Measurements from ENCODE around the gene ITIH5. TPM values are rescaled to one million over a fixed set of nuclear protein-coding genes. Genes with fewer than 3 reads are reported as not detected.

Gene ITIH5
- total RNA-seq, 1 donor from 2014 or later, result 1.5 TPM

DNA sequence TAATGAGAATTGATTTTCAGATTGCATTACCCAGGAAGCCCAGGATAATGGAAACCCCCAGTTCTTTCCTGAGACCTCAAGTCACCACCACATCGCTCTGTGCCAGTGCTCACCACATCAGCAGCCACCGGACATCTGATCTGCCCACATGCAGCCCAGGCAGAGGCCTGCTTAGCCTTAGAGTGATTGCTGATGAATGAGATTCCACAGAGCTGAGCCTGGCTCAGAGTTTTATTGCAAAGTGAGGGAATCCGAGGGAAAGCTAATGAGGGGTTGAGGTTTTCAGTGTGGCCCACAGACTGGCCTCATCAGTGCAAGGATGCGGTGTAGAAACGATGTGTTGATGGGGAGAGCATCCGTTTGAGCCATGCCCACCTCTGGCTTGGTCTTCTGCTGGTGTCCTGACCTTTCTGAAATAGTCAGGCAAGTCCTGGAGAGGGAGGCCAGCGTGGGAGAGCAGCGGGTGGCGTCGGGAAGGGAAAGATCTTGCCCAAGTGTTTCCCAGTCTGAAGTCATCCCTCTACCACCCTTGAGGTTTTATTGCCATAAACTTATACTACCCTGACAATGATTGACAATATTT is 120.3 kb downstream of the ITIH5 start:
- H3K4me3 Mint-ChIP-seq (ENCODE audit: low read depth), result no peak overlapping the region
- TF ChIP-seq, protein P1, sequence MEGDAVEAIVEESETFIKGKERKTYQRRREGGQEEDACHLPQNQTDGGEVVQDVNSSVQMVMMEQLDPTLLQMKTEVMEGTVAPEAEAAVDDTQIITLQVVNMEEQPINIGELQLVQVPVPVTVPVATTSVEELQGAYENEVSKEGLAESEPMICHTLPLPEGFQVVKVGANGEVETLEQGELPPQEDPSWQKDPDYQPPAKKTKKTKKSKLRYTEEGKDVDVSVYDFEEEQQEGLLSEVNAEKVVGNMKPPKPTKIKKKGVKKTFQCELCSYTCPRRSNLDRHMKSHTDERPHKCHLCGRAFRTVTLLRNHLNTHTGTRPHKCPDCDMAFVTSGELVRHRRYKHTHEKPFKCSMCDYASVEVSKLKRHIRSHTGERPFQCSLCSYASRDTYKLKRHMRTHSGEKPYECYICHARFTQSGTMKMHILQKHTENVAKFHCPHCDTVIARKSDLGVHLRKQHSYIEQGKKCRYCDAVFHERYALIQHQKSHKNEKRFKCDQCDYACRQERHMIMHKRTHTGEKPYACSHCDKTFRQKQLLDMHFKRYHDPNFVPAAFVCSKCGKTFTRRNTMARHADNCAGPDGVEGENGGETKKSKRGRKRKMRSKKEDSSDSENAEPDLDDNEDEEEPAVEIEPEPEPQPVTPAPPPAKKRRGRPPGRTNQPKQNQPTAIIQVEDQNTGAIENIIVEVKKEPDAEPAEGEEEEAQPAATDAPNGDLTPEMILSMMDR (IDR thresholded peaks at IDR 0.05; ENCODE audit: unreplicated experiment), result no peak
- H3K27me3 Mint-ChIP-seq, result peaks cover 5% of the 10 kb centered on the region
- H3K9me3 Mint-ChIP-seq (ENCODE audit: low read depth), result no peaks in the 10 kb centered on the region
- H3K27ac Mint-ChIP-seq, result no peak overlapping the region
- no peaks in the 10 kb centered on the region for H3K36me3 Mint-ChIP-seq (ENCODE audit: insufficient read depth)
- peaks cover 28% of the 10 kb centered on the region for H3K4me1 Mint-ChIP-seq (ENCODE audit: low read depth)
- DNase-seq (ENCODE audit: low spot score, unreplicated experiment), result no peak

DNA sequence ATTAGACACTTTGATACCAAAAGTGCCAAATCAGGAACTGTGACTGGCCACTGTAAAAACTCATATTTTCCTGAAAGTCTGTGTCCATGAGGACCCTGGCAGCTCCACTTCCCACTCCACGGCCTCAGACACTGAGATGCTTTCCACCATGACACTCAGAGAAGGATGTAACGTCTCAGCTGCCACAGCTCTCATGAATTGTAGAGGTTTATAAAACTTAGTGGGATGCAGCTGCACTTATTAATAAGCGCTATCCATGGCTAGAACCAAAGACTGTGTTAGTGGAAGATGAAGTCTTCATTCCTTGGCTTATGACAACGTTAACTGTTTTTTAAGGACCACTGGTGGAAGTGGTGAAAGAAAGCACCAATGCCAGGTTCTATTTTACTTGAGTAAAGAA is 121.0 kb downstream of the ITIH5 start:
- Mint-ChIP-seq H3K36me3 (ENCODE audit: insufficient read depth) (no peaks in the 10 kb centered on the region), H3K4me1 (ENCODE audit: low read depth) (peaks cover 34% of the 10 kb centered on the region), H3K27ac (no peak overlapping the region), H3K27me3 (peaks cover 1% of the 10 kb centered on the region), H3K9me3 (ENCODE audit: low read depth) (no peaks in the 10 kb centered on the region), H3K4me3 (ENCODE audit: low read depth) (no peak overlapping the region)
- DNase-seq (ENCODE audit: low spot score, unreplicated experiment), result no peak
- TF ChIP-seq, protein P1 (IDR thresholded peaks at IDR 0.05; ENCODE audit: unreplicated experiment), result no peak

DNA sequence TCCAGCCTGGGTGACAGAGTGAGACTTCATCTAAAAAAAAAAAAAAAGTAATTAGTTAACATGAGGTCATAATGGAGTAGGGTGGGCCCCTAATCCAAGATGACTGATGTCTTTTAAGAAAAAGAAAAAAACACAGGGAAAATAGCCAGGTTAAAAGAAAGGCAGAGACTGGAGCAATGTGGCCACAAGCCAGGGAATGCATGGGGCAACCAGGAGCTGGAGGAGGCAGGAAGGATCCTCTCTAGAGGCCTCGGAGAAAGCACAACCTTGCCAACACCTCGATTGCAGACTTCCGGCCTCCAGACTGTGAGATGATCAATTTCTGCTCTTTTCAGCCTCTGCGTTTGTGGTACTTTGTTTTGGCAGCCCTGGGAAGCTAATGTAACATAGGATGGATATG is 121.5 kb downstream of the ITIH5 start:
- H3K4me1 Mint-ChIP-seq (ENCODE audit: low read depth), result peaks cover 35% of the 10 kb centered on the region
- no peaks in the 10 kb centered on the region for H3K27me3 Mint-ChIP-seq
- no peak overlapping the region for H3K4me3 Mint-ChIP-seq (ENCODE audit: low read depth)

DNA sequence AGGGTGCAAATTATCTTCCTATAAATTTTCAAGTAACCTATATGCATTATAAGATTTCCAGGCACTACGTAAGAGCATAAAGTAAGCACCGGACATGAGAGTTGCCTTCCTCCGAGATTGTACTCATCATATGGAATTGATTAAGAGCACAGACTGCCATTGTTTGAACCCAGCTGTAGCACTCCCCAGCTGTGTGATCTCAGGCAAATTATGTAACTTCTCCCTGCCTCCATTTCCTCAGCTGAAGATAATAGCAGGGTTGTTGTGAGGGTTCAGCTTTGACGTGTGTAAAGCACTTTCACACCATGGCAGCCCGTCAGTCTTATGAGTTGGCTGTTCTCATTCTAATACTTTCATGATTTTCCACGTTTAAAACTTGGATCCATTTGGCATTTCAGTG is 122.6 kb downstream of the ITIH5 start:
- Mint-ChIP-seq H3K9me3 (ENCODE audit: low read depth) (peaks cover 3% of the 10 kb centered on the region), H3K27me3 (no peaks in the 10 kb centered on the region), H3K36me3 (ENCODE audit: insufficient read depth) (no peaks in the 10 kb centered on the region), H3K4me3 (ENCODE audit: low read depth) (no peak overlapping the region), H3K27ac (no peak overlapping the region), H3K4me1 (ENCODE audit: low read depth) (peaks cover 37% of the 10 kb centered on the region)
- no peak for DNase-seq (ENCODE audit: low spot score, unreplicated experiment)
- TF ChIP-seq, protein P1 (IDR thresholded peaks at IDR 0.05; ENCODE audit: unreplicated experiment), result no peak

More for the DNA sequence above, 121.5 kb downstream of the ITIH5 start:
- TF ChIP-seq, protein P1 (IDR thresholded peaks at IDR 0.05; ENCODE audit: unreplicated experiment), result no peak
- Mint-ChIP-seq H3K9me3 (ENCODE audit: low read depth) (no peaks in the 10 kb centered on the region), H3K27ac (no peak overlapping the region), H3K36me3 (ENCODE audit: insufficient read depth) (no peaks in the 10 kb centered on the region)
- no peak for DNase-seq (ENCODE audit: low spot score, unreplicated experiment)

DNA sequence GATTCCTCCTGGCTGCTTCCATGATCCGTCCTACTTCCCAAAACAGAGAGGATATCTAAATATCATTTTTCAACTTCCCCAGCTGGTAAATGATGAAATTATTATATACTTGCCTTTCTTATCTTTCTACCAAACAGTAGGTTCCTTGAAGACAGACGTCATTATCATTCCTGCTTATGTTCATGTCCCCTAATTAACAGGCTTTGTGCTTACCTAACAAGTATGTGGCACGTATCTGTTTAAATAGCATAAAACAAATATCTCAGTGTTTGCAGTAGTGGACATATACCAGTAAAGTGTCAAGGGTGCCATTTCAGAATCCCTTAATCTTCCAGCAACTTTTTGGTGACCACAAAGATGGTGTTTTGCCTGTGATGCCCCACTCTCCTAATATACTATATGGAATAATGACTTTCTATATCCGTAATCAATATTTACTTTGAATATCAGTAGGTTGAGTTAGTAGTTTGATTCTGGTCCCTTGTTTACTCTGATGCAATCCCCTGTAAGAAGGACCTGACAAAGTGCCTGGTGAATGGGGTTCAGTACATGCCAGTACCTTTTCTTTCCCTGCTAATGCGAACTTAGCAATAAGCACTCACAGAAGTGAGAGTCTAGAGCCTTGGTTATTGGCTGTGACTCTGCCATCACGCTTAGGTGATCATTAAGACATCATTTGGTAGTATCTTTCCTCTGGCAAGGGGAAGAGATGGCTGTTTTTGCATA is 124.4 kb downstream of the ITIH5 start:
- no peaks in the 10 kb centered on the region for H3K36me3 Mint-ChIP-seq (ENCODE audit: insufficient read depth)
- H3K27ac Mint-ChIP-seq, result peak overlapping the region; percentile 89
- DNase-seq (ENCODE audit: low spot score, unreplicated experiment), result no peak
- TF ChIP-seq, protein P1 (IDR thresholded peaks at IDR 0.05; ENCODE audit: unreplicated experiment), result no peak
- no peaks in the 10 kb centered on the region for H3K27me3 Mint-ChIP-seq
- H3K9me3 Mint-ChIP-seq (ENCODE audit: low read depth), result peaks cover 11% of the 10 kb centered on the region
- H3K4me3 Mint-ChIP-seq (ENCODE audit: low read depth), result peak overlapping the region; percentile 25
- peaks cover 37% of the 10 kb centered on the region for H3K4me1 Mint-ChIP-seq (ENCODE audit: low read depth)
